ENCODE data around the gene CYP3A4.

CYP3A4 gene

GRCh38 chr7:99720800-99721595 is 63.0 kb downstream of the CYP3A4 start:
- DNase-seq (ENCODE audit: low spot score): no peak

- DNase-seq (ENCODE audit: low spot score): no peak
Observed at GRCh38 chr7:99719996-99720769, 63.8 kb downstream of the CYP3A4 start.

GRCh38 chr7:99713995-99714570 is 69.9 kb downstream of the CYP3A4 start:
- DNase-seq (ENCODE audit: low spot score): no peak

- no peak for DNase-seq (ENCODE audit: low spot score)
Observed at GRCh38 chr7:99709838-99710578, 74.0 kb downstream of the CYP3A4 start.

- no peak for DNase-seq (ENCODE audit: low spot score)
Observed at GRCh38 chr7:99709260-99709659, 74.7 kb downstream of the CYP3A4 start.

- DNase-seq (ENCODE audit: low spot score): no peak
Observed at GRCh38 chr7:99707096-99707495, 76.9 kb downstream of the CYP3A4 start.

Data from pons (tissue), 1 donor.